Measurements from ENCODE around the gene DHRSX.
"Not testable (repeated sequence)": the region's sequence is repeated elsewhere in the genome, so short reads cannot be mapped to it uniquely, and the experiment has no call there.

The DHRSX gene

DNA sequence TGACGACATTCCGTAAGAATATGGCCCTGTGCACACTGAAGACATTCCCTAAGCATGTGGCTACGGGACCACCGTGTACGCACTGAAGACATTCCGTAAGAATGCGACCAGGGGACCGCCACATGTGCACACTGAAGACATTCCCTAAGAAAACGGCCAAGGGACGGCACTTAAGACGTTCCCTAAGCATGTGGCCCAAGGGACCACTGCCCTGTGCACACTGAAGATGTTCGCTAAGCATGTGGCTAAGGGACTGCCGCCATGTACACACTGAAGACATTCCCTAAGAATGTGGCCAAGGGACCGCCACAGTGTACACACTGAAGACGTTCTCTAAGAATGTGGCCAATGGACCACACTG, 21.4 kb downstream of the DHRSX start:
- FAIRE-seq (no peak), DNase-seq (ENCODE audit: extremely low spot score, insufficient read length, low read depth) (no peak)

DNA sequence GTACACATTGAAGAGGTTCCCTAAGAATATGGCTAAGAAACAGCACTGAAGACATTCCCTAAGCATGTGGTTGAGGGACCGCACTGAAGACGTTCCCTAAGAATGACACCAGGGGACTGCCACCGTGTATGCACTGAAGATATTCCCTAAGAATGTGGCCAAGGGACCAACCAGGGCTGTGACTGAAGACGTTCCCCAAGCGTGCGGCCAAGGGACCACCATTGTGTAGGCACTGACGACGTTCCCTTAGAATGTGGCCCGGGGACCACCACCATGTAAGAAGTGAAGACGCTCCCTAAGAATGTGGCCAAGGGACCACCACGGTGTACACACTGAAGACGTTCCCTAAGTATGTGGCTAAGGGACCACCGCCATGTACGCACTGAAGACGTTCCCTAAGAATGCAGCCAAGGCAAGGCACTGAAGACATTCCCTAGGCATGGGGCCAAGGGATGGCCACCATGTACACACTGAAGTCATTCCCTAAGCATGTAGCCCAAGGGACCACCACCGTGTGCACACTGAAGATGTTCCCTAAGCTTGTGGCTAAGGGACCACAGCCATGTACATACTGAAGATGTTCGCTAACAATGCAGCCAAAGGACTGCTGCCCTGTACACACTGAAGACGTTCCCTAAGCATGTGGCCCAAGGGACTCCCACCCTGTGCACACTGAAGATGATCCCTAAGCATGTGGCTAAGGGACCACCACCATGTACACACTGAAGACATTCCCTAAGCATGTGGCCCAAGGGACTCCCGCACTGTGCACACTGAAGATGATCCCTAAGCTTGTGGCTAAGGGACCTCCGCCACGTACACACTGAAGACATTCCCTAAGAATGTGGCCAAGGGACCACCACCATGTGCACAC, 22.0 kb downstream of the DHRSX start:
- DNase-seq (ENCODE audit: extremely low spot score, insufficient read length, low read depth) (no peak), FAIRE-seq (no peak)

DNA sequence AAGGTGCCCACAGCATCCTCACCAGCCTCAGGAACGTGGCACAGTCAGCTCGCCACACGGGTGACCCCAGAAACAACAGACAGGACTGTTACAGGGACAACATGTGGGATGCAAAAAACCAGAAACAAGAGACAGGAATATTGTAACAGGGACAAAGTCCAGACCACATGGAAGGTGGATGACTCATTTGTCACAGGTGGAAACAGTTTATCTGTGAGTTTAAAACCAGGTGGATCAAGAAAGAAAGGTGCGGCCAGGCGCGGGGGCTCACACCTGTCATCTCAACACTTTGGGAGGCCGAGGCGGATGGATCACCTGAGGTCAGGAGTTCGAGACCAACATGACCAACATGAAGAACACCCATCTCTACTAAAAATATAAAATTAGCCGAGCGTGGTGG, 23.5 kb downstream of the DHRSX start:
- FAIRE-seq; DNase-seq (ENCODE audit: extremely low spot score, insufficient read length, low read depth): not testable (repeated sequence)

DNA sequence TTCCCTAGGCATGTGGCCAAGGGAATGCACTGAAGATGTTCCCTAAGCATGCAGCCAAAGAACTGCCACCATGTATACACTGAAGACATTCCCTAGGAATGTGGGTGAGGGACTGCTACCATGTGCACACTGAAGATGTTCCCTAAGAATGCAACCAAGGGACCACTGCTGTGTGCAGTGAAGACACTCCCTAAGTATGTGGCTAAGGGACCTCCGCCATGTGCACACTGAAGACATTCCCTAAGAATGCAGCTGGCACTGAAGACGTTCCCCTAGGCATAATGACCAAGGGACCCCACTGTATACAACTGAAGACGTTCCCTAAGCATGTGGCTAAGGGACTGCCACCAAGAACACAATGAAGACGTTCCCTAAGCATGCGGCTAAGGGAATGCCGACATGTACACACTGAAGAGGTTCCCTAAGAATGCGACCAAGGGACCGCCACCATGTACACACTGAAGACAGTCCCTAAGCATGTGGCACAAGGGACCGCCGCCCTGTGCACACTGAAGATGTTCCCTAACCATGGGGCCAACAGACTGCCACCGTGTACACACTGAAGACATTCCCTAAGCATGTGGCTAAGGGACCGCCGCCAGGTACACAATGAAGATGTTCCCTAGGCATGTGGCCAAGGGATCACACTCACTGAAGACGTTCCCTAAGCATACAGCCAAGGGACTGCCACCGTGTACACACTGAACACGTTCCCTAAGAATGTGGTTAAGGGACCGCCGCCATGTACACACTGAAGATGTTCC, 25.6 kb downstream of the DHRSX start:
- FAIRE-seq (no peak), DNase-seq (ENCODE audit: extremely low spot score, insufficient read length, low read depth) (no peak)

GRCh38 chrX:2474280-2474962, 26.4 kb downstream of the DHRSX start:
- FAIRE-seq (no peak), DNase-seq (ENCODE audit: extremely low spot score, insufficient read length, low read depth) (no peak)

GRCh38 chrX:2473064-2473463, 27.7 kb downstream of the DHRSX start:
- not testable (repeated sequence) for DNase-seq (ENCODE audit: extremely low spot score, insufficient read length, low read depth); FAIRE-seq

DNA sequence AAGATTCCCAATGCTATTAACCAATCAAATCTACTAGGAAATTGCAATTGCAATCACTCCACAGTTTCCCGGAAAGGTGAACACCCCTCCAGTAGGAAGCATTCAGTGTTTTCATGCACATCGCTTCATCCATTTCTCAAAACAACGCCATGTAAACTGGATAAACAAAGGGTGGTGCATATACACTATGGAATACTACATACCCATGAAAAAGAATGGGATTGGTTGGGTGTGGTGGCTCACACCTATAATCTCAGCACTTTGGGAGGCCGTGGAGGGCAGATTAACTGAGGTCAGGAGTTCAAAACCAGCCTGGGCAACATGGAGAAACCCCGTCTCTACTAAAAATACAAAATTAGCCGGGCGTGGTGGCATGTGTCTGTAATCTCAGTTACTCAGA, 29.1 kb downstream of the DHRSX start:
- DNase-seq (ENCODE audit: extremely low spot score, insufficient read length, low read depth) (no peak), FAIRE-seq (no peak)

DNA sequence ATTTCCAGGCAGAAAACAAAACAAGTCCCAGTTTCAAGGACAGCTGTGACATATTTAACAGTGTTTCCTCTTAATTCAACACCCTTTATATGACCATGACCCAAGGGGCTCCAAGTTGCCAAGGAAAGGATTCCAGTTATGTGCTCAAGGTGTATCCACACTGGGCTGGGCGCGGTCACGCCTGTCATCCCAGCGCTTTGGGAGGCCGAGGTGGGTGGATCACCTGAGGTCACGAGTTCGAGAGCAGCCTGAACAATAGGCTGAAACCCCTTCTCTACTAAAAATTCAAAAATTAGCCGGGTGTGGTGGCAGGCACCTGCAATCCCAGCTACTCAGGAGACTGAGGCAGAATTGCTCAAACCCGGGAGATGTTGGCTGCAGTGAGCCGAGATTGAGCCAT, 29.6 kb downstream of the DHRSX start:
- not testable (repeated sequence) for FAIRE-seq; DNase-seq (ENCODE audit: extremely low spot score, insufficient read length, low read depth)

GRCh38 chrX:2469852-2470251, 30.9 kb downstream of the DHRSX start:
- not testable (repeated sequence) for FAIRE-seq; DNase-seq (ENCODE audit: extremely low spot score, insufficient read length, low read depth)

- FAIRE-seq (no peak), DNase-seq (ENCODE audit: extremely low spot score, insufficient read length, low read depth) (no peak)
Measured at GRCh38 chrX:2469196-2469685, 31.5 kb downstream of the DHRSX start.

DNA sequence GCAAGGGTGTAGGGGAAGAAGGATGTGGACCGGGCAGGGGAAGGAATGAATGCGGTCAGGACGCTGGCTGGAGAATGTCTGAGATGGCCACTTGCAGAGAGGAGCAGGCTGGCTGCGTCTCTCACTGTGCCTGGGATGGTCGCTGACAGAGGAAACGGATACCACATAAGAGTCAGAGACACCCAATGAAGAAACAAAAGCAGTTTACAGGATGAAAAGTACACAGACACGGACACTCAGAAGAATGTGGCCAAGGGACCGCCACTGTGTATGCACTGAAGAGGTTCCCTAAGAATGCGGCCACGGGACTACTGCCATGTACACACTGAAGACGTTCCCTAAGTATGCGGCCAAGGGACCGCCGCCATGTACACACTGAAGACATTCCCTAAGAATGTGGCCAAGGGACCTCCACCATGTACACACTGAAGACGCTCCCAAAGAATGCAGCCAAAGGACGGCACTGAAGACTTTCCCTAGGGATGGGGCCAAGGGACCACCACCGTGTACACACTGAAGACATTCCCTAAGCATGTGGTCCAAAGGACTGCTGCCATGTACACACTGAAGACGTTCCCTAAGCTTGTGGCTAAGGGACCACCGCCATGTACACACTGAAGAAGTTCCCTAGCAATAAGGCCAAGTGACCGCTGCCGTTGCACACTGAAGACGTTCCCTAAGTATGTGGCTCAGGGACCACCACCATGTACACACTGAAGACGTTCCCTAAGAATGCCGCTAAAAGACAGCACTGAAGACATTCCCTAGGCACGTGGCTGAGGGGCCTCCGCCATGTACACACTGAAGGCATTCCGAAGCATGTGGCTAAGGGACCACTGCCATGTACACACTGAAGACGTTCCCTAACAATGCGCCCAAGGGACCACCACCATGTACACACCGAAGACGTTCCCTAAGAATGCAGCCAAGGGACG, 32.2 kb downstream of the DHRSX start:
- DNase-seq (ENCODE audit: extremely low spot score, insufficient read length, low read depth): no peak
- no peak for FAIRE-seq

DNA sequence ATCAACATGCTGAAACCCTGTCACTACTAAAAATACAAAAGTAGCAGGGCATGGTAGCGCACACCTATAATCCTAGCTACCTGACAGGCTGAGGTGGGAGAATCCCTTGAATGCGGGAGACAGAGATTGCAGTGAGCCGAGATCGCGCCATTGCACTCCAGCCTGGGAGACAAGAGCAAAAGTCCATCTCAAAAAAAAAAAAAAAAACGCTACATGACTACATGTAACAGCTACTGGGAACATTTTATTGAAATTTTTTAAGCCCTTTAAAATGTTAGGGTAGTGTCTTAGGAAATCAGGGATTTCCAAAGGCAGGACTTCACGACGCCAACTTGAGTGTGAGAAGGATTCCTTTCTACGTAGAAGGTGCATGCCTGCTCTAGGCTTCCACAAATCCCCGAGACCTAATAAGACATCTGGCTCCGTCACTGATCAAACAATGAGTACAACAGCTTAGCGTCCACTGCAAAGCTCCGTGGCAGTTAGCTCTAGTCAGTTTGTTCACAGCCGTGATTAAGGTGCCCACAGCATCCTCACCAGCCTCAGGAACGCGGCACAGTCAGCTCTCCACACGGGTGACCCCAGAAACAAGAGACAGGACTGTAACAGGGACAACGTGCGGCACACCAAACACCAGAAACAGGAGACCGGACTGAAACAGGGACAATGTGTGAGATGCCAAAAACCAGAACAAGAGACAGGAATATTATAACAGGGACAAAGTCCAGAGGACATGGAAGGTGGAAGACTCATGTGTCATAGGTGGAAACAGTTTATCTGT, 33.7 kb downstream of the DHRSX start:
- DNase-seq (ENCODE audit: extremely low spot score, insufficient read length, low read depth): no peak
- no peak for FAIRE-seq

DNA sequence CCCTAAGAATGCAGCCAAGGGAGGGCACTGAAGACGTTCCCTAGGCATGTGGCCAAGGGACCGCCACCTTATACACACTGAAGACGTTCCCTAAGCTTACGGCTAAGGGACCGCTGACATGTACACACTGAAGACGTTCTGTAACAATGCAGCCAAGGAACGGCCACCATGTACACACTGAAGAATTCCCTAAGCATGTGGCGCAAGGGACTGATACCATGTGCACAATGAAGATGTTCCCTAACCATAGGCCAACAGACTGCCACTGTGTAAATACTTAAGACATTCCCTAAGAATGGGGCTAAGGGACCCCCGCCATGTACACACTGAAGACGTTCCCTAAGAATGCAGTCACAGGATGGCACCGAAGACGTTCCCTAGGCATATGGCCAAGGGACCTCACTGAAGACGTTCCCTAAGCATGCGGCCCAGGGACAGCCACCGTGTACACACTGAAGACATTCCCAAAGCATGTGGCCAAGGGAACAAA, 36.1 kb downstream of the DHRSX start:
- DNase-seq (ENCODE audit: extremely low spot score, insufficient read length, low read depth): no peak
- no peak for FAIRE-seq

- no peak for FAIRE-seq
- DNase-seq (ENCODE audit: extremely low spot score, insufficient read length, low read depth): no peak
Measured at GRCh38 chrX:2463973-2464676, 36.7 kb downstream of the DHRSX start.

- not testable (repeated sequence) for DNase-seq (ENCODE audit: extremely low spot score, insufficient read length, low read depth); FAIRE-seq
Measured at GRCh38 chrX:2463481-2463880, 37.3 kb downstream of the DHRSX start.

DNA sequence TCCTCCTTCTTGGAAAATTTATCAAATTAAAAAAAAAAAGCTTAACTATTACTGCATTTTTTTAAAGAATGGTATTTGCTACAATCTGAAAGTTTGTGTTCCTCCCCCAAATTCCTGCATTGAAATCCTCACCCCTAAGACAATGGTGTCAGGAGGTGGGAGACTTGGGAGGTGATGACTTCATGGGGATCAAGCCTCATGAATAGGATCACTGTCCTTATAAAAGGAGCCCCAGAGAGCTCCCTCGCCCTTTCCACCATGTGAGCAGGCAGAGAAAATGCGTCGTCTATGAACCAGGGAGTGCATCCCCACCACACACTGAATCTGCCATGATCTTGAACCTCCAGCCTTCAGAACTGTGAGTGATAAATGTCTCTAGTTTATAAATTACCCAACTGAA, 38.0 kb downstream of the DHRSX start:
- no peak for FAIRE-seq
- no peak for DNase-seq (ENCODE audit: extremely low spot score, insufficient read length, low read depth)

- FAIRE-seq: no peak
Measured at GRCh38 chrX:2462074-2462473, 38.7 kb downstream of the DHRSX start.

GRCh38 chrX:2461711-2462016, 39.1 kb downstream of the DHRSX start:
- DNase-seq (ENCODE audit: extremely low spot score, insufficient read length, low read depth) (no peak), FAIRE-seq (no peak)

More at GRCh38 chrX:2462074-2462473, 38.7 kb downstream of the DHRSX start:
- DNase-seq (ENCODE audit: extremely low spot score, insufficient read length, low read depth): no peak
